Kidney capillary endothelial cell (primary cell): ENCODE data around the gene CDK12.
"Not testable (repeated sequence)": the region's sequence is repeated elsewhere in the genome, so short reads cannot be mapped to it uniquely, and the experiment has no call there.

Experiments used
- DNase-seq: peaks from one replicate; pipeline ENCODE4 v3.0.0-alpha.2; 2018; ENCODE audit warnings: low spot score

CDK12 gene

DNA sequence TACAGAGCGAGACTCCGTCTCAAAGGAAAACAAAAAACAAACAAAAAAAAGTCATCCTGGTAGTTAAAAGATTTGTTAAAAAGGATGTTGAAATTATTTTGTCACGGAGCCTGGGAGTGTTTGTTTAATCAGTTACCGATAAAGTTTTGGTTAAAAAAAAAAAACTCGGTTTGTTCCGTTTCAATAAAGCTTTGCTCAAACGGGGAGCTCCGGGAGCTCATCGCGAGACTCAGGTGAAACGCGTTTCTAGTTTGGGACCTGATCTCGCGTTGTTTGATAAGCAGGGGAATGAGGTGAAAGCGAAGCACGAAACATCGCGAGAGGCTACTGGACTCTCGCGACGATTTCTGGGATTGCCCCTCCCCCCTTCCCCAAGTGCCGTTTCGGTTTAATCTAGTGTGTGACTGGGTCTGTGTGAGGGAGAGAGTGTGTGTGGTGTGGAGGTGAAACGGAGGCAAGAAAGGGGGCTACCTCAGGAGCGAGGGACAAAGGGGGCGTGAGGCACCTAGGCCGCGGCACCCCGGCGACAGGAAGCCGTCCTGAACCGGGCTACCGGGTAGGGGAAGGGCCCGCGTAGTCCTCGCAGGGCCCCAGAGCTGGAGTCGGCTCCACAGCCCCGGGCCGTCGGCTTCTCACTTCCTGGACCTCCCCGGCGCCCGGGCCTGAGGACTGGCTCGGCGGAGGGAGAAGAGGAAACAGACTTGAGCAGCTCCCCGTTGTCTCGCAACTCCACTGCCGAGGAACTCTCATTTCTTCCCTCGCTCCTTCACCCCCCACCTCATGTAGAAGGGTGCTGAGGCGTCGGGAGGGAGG, at the start of gene CDK12:
Gene CDK12, plus strand, starts transcription at position 374 of the 813 bp plus-strand sequence. CDS start 586 bp downstream, outside the sequence.
- DNase-seq = peak; percentile 99

DNA sequence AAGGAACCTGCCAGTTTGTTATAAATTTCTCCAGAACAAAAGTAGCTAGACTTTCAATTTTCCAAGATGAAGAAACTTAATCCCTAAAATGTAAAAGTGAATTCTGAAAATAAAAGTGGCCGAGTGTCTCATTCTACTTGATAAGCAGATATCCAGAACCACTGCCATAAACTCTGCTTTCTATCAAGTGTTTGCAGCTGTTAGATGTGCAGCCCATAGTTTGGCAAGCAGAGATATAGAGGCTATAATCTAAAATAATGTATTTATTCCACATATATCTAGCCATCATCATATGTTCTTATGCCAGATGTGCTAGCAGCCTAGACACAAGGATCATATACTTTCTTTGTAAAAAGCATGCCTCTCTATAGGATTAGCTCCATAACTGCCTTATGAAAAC, 45.1 kb upstream of the CDK12 start:
- DNase-seq = no peak

DNA sequence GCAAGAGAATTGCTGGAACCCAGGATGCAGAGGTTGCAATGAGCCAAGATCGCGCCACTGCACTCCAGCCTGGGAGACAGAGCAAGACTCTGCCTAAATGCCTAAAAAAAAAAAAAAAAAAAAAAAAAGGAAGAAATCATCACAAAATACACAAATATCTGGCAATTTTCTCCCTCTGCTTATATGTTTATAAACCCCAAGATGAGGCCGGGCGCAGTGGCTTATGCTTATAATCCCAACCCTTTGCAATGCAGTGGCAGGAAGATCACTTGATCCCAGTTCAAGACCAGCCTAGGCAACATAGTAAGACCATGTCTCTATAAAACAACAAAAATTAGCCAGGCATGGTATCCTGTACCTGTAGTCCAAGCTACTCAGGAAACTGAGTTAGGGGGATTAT, 31.7 kb upstream of the CDK12 start:
- no peak for DNase-seq

DNA sequence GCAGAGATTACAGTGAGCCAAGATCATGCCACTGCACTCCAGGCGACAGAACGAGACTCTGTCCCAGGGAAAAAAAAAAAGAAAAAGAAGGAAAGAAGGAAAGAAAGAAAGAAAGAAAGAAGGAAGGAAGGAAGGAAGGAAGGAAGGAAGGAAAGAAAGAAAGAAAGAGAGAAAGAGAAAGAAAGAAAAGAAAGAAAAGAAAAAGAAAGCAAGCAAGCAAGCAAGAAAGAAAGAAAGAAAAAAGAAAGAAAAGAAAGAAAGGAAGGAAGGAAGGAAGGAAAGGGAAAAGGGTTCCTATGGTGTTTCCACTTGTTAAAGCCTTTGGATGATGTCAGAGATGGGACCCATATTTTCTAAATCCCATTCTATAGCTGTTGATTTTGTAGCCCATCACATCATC, 21.4 kb upstream of the CDK12 start:
- not testable (repeated sequence) for DNase-seq

DNA sequence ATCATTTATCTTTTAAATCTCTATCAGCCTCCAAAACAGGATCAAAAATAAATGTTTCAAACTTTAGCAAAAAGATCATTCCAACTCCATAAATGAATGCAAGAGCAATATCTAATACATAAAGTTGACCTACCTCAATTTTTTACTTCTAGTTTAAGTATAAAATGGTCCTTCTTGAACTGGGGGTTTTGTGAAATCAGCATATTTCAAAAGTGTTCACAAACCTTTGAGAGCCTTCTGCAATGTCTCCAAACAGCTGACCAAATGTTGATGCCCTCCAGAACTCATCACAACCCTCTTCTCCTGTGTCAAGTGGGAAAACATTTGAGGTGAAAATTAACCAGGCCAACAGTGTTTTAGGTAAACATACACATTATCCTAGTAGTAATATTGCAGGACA, 18.0 kb upstream of the CDK12 start:
- no peak for DNase-seq

DNA sequence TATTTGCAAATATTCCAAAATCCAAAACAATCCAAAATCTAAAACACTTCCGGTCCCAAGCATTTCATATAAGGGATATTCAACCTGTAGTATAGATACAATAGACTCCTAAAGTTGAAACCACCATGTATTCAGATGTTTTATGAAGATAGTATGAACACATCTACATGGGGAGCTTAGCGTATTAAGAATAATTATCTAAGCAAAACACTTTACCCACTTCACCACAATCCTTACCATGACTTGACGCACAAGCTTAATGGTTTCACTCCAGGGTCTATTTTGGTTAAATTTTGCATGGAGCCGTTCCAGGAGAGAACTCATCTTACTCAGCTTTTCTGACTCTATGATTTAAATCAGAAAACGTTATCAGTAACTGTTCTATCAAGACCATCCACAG, 13.7 kb upstream of the CDK12 start:
- DNase-seq = no peak

DNA sequence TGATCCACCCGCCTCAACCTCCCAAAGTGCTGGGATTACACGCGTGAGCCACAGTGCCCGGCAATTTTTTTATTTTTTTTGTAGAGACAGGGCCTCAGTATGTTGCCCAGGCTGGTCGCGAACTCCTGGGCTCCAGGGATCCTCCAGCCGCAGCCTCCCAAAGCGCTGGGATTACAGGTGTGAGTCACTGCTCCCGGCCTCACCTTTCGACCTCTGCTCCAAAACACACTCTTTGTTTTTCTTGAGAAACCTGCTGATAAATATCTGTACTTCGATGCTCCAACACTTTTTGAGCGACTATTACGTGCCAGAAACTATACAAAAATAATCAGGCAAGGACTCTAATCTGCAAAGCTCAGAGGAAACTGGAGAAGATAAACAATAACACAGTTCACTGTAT, 11.2 kb upstream of the CDK12 start:
- DNase-seq = no peak

DNA sequence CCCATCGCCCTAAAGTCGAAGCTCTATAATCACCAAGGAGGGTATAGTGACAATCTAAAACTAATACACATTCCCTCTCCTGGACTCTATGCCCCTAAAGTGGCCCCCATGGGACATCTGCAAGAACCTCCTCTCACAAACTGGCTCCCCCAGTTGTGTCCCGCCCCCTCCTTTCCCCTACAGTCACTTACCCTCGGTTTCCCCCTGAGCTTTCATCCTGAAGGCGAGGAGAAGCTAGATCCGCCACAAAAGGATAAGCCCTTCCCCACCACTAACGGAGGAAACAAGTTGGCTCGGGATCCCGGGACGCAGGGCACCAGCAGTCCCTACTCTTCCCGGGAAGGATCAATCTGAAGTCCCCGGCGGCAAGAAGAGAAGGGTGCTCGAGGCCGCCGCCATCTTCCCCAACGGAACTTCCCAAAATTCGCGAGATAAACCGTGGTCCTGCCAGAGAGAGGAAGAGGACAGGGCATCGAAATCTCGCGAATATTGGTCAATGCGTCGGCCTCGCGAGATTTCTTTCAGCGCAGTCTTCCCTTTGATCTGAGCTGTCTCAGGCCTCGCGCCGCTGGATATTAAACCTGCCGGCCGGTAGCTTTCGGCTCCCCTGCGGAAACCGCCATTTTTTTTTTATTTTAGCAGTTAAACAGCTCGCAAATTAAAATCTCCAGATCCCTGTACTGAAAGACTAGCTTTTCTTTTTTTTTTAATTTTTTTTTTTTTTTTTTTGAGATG, 10.3 kb upstream of the CDK12 start, which contains the start of gene MED1:
Gene MED1, minus strand, starts transcription at position 417 of the 735 bp plus-strand sequence. Its CDS starts 201 bp downstream, at position 216.
- peak; percentile 98 for DNase-seq

DNA sequence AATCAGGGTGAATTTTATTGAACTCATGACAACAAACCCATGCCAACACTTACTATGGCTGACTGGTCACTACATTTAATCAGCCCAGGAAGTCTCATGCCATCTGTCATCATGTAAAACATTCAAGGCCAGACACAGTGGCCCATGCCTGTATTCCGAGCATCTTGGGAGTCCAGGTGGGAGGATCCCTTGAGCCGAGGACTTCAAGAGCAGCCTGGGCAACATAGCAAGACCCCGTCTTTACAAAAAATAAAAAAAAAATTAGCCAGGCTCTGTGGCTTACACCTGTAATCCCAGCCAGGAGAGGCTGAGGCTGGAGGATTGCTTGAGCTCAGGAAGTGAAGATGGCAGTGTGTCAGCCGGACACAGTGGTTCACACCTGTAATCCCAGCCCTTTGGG, 5.4 kb upstream of the CDK12 start:
- no peak for DNase-seq

DNA sequence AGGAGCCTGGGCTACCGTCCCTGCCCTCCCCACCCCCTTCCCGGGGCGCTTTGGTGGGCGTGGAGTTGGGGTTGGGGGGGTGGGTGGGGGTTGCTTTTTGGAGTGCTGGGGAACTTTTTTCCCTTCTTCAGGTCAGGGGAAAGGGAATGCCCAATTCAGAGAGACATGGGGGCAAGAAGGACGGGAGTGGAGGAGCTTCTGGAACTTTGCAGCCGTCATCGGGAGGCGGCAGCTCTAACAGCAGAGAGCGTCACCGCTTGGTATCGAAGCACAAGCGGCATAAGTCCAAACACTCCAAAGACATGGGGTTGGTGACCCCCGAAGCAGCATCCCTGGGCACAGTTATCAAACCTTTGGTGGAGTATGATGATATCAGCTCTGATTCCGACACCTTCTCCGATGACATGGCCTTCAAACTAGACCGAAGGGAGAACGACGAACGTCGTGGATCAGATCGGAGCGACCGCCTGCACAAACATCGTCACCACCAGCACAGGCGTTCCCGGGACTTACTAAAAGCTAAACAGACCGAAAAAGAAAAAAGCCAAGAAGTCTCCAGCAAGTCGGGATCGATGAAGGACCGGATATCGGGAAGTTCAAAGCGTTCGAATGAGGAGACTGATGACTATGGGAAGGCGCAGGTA, 762 bp downstream of the CDK12 start:
- DNase-seq = peak; percentile 37

DNA sequence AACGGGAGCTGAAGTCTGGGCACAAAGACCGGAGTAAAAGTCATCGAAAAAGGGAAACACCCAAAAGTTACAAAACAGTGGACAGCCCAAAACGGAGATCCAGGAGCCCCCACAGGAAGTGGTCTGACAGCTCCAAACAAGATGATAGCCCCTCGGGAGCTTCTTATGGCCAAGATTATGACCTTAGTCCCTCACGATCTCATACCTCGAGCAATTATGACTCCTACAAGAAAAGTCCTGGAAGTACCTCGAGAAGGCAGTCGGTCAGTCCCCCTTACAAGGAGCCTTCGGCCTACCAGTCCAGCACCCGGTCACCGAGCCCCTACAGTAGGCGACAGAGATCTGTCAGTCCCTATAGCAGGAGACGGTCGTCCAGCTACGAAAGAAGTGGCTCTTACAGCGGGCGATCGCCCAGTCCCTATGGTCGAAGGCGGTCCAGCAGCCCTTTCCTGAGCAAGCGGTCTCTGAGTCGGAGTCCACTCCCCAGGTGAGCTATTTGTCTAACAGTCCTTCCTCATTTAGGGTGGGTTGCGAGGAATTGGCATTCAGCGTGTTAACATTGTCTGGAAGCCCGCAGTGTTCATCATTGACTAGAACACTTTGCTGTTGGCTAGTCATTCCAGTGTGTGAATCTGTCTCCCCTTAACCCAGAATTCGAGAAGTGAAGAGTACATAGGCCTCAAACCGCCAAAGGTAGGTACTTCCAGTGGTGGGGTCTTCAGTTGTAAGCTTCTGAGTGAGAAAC, 1.5 kb downstream of the CDK12 start:
- no peak for DNase-seq

DNA sequence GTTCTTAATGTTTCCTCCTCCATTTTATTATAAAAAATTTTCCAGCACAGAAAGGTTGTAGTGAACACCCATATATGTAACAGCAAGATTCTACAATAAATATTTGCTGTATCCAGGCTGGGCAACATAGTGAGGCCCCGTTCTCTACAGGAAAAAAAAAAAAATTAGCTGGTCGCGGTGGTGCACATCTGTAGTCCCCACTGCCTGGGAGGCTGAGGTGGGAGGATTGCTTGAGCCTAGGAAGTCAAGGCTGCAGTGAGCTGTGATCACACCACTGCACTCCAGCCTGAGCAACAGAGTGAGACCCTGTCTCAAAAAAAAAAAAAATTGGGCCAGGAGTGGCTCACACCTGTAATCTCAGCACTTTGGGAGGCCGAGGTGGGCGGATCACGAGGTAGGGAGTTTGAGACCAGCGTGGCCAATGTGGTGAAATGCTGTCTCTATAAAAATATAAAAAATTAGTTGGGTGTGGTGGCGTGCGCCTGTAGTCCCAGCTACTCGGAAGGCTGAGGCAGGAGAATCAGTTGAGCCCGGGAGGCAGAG, 3.4 kb downstream of the CDK12 start:
- not testable (repeated sequence) for DNase-seq

DNA sequence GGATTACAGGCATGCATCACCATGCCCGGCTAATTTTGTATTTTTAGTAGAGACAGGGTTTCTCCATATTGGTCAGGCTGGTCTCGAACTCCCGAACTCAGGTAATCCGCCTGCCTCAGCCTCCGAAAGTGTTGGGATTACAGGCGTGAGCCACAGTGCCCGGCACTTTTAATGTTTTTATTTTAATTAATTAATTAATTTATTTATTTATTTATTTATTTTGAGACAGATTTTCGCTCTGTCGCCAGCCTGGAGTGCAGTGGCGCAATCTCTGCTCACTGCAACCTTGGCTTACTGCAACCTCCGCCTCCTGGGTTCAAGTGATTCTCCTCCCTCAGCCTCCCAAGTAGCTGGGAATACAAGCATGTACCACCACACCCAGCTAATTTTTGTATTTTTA, 7.3 kb downstream of the CDK12 start:
- not testable (repeated sequence) for DNase-seq

DNA sequence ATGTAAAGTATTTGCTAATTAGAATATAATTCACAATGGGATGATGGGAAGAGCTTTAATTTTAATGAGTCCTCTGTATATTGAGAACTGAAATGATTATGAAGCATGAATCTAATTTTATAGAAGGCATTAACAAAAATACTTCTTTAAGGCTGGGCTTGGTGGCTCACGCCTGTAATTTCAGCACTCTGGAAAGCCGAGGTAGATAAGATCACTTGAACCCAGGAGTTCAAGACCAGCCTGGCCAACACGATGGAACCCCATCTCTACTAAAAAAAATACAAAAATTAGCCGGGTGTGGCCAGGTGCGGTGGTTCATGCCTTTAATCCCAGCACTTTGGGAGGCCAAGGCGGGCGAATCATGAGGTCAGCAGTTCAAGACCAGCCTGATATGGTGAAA, 12.0 kb downstream of the CDK12 start:
- DNase-seq = no peak

DNA sequence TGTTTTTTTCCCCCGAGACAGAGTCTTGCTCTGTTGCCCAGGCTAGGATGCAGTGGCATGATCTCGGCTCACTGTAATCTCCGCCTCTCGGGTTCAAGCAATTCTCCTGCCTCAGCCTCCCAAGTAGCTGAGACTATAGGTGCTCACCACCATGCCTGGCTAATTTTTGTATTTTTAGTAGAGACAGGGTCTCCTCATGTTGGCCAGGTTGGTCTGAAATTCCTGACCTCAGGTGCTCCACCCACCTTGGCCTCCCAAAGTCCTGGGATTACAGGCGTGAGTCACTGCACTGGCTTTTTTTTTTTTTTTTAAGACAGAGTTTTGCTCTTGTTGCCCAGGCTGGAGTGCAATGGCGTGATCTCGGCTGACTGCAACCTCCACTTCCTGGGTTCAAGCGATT, 18.3 kb downstream of the CDK12 start:
- DNase-seq = not testable (repeated sequence)

DNA sequence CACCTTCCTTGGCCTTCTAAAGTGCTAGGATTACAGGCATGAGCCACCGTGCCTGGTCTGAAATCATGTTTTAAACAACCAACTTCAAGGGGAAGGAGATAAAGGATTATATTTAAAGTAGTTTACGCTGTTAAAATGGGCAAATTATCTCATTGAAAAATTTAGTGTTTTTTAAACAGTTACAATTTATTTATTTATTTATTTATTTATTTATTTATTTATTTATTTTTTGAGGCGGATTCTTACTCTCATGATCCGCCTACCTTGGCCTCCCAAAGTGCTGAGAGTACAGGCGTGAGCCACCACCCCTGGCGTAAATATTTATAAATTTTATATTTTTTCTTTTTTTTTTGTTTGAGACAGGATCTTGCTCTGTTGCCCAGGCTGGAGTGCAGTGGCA, 22.2 kb downstream of the CDK12 start:
- no peak for DNase-seq

DNA sequence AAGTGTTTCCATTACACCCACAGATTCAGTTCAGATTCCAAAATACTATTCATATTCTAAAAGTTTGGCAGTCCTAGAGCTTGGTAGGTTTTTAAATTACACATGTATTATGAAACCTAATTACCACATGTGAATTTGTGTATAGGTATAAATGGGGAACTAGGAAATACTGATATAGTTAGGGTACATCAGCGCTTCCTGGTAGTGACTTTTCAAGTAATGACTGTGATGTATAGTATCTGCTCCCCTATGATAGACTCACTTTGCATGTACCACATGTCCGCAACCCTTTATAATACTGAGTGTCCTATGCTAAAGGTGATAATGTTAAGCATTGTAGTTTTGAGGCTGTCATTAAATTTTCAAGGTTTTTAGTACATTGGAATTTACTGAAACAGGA, 22.9 kb downstream of the CDK12 start:
- DNase-seq = no peak

DNA sequence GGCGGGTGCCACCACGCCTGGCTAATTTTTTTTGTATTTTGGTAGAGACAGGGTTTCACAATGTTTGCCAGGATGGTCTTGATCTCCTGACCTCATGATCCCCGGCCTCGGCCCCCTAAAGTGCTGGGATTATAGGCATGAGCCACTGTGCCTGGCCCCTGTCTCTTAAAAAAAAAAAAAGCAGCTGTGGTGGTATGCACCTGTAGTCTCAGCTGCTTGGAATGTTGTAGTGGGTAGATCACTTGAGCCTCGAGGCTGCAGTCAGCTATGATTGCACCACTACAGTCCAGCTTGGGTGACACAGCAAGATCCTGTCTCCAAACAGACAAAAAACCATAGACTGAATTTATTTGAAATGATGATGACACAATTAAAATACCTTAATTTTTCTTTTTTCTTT, 24.3 kb downstream of the CDK12 start:
- DNase-seq = no peak

DNA sequence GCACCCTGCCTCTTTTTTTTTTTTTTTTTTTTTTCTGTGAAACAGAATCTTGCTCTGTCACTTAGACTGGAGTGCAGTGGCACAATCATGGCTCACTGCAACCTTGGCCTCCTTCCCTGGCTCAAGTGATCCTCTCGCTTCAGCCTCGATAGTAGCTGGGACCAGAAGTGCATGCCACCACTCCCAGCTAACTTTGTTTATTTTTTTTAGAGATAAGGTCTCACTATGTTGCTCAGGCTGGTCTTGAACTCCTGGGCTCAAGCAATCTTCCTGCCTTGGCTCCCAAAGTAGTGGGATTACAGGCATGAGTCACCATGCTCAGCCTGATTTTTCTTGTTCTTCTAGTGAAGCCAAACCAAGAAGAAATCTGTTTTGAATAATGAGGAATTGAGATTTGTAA, 25.0 kb downstream of the CDK12 start:
- DNase-seq = no peak

DNA sequence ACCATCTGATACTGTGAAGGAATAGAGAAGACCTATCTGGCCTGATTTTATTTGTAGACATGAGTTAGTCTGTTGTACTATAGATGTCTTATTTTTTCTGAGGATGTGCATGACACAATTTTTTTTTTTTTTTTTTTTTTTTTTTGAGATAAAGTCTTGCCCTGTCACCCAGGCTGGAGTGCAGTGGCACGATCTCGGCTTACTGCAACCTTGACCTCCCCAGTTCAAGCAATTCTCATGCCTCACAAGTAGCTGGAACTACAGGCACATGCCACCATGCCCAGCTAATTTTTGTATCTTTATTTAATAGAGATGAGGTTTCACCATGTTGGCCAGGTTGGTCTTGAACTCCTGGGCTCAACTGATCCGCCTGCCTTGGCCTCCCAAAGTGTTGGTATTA, 26.2 kb downstream of the CDK12 start:
- not testable (repeated sequence) for DNase-seq

DNA sequence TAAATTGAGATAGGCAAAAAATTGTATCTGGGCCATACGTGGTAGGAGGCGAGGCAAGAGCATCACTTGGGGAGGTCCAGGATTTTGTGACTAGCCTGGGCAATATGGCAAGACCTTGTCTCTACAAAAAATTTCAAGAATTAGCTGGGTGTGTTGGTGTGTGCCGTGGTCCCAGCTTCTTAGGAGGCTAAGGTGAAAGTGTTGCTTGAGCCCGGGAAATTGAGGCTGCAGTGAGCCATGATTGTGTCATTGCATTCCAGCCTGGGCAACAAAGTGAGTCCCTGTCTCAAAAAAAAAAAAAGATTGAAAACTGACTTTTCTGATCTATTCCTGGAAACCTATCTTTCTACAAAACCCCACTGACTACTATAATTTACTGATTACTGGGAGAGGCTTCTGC, 26.7 kb downstream of the CDK12 start:
- no peak for DNase-seq

DNA sequence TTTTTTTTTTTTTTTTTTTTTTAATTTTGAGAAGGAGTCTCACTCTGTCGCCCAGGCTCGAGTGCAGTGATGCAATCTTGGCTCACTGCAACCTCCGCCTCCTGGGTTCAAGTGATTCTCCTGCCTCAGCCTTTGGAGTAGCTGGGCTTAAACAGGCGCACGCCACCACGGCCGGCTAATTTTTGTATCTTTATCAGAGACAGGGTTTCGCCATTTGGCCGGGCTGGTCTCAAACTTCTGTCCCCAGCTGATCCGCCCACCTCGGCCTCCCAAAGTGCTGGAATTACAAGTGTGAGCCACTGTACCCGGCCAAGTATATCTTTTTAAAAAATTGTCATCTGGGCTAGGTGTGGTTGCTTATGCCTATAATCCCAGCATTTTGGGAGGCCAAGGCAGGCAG, 35.6 kb downstream of the CDK12 start:
- not testable (repeated sequence) for DNase-seq
